DLD1 (cell line): ENCODE results near the gene SRPK2.
"Not testable (repeated sequence)": the region's sequence is repeated elsewhere in the genome, so short reads cannot be mapped to it uniquely, and the experiment has no call there.

Experiments used
- in situ Hi-C: cut with HindIII; loops from 2 replicates; pipeline ENCODE4 v1.10.0; 2017; ENCODE audit warnings: low sequenced_read_pairs

SRPK2 gene

GRCh38 chr7:105388356-105389087, at the start of gene SRPK2:
Gene SRPK2, minus strand, starts transcription at chr7:105388921.
- in situ Hi-C loops = no loop called here

DNA sequence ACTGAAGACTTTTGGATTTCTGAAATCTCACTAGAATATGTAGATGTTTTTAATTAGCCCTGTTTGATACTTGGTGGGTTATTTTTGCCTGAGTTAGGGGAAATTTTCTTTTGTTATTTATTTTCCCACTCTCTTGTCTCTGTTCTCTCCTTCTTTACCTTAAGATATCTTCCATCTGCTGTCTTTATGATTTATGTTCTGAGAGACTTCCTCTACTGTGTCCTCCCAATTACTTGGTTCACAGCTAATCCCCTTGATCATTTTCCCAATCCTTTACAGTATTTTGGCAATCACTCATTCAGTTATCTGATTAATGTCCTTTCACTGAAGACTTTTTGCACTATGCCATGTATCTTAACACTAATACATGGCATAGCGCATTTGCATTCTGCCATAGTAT, 49.5 kb upstream of the SRPK2 start:
- in situ Hi-C loops = no loop called here

DNA sequence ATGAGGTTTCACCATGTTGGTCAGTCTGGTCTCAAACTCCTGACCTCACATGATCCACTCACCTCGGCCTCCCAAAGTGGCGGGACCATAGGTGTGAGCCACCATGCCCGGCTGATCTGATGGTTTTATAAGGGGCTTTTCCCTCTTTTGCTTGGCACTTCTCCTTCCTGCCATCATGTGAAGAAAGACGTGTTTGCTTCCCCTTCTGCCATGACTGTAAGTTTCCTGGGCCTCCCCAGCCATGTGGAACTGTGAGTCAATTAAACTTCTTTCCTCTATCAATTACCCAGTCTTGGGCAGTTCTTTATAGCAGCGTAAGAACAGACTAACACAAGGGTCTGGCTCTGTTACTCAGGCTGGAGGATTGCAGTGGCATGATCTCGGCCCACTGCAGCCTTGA, 48.6 kb upstream of the SRPK2 start:
- in situ Hi-C loops = not testable (repeated sequence)

GRCh38 chr7:105429746-105430612, 41.3 kb upstream of the SRPK2 start:
- in situ Hi-C loops = no loop called here

DNA sequence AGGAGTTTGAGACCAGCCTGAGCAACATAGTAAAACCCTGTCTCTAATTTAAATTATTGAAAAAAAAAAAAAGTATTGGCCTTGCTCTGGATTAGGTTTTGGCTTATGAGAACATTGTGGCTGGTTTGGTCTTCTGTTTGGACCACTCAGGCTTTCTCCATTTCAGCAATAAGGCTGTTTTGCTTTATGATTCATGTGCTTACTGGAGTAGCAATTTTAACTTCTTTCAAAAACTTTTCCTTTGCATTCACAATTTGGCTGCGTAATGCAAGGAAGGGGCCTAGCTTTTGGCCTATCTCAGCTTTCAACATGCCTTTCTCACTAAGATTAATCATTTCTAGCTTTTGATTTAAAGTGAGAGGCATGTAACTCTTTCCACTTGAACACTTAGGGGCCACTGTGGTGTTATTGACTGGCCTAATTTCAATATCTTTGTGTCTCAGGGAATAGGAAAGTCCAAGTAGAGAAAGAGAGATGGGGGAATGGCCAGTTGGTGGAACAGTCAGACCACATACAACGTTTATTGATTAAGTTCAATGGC, 38.0 kb upstream of the SRPK2 start:
- in situ Hi-C loops = no loop called here

DNA sequence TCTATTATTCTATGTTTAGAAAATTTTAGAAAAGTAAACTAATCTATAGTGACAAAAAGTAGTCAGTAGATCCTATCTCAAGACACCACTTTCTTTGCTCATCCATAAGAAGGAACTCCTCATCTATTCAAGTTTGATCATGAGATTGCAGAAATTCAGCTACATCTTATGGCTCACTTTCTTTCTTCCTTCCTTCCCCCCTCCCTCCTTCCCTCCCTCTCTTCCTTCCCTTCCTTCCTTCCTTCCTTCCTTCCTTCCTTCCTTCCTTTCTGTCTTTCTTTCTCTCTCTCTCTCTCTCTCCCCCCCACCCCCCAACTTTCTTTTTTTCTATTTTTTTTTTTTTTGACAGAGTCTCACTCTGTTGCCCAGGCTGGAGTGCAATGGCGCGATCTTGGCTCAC, 35.3 kb upstream of the SRPK2 start:
- in situ Hi-C loops = no loop called here

GRCh38 chr7:105413887-105414437, 25.2 kb upstream of the SRPK2 start:
- in situ Hi-C loops = no loop called here

DNA sequence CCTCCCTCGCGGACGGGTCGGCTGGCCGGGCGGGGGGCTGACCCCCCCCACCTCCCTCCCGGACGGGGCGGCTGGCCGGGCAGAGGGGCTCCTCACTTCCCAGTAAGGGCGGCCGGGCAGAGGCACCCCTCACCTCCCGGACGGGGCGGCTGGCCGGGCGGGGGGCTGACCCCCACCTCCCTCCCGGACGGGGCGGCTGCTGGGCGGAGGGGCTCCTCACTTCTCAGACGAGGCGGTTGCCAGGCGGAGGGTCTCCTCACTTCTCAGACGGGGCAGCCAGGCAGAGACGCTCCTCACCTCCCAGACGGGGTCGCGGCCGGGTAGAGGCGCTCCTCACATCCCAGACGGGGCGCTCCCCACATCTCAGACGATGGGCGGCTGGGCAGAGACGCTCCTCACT, 22.1 kb upstream of the SRPK2 start:
- in situ Hi-C loops = not testable (repeated sequence)

GRCh38 chr7:105409775-105410174, 21.1 kb upstream of the SRPK2 start:
- in situ Hi-C loops = not testable (repeated sequence)

GRCh38 chr7:105408791-105409410, 20.2 kb upstream of the SRPK2 start:
- in situ Hi-C loops = no loop called here

DNA sequence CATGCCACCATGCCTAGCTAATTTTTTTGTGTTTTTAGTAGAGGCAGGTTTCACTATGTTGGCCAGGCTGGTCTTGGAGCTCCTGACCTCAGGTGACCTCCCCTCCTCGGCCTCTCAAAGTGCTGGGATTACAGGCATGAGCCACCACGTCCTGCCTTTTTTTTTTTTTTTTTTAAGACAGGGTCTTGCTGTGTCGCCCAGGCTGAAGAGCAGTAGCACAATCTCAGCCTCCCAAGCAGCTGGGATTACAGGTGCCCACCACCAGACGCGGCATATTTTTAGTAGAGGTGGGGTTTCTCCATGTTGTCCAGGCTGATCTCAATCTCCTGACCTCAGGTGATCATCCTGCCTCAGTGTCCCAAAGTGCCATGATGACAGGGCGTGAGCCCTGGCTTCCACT, 14.4 kb upstream of the SRPK2 start:
- in situ Hi-C loops = no loop called here

DNA sequence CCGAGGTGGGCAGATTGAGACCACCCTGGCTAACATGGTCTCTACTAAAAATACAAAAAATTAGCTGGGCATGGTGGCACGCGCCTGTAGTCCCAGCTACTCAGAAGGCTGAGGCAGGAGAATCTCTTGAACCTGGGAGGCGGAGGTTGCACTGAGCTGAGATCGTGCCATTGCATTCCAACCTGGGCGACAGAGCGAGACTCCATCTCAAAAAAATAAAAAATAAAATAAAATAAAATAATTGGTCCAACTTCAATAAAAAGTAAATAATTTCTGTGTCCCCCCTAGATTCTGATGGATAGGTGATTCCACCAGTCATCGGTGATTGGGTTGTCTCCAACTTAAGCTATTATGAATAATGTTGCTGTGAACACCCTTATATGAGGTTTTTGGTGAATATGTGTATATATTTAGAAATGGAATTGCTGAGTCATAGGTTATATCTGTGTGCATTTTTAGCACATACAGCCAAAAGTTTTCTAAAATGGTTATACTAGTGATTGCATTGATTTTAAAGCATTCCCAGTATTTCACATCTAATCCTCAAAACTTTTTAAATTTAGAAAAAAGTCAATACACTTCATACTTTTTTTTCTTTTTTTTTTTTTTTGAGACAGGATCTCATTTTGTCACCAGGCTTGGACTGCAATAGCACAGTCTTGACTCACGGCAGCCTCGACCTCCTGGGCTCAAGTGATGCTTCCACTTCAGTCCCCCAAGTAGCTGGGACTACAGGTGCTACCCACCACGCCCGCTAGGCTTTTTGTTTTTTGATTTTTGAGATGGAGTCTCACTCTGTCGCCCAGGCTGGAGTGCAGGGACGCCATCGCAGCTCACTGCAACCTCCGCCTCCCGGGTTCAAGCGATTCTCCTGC, 13.7 kb upstream of the SRPK2 start:
- in situ Hi-C loops = no loop called here

GRCh38 chr7:105399043-105399725, 10.5 kb upstream of the SRPK2 start:
- in situ Hi-C loops = no loop called here

DNA sequence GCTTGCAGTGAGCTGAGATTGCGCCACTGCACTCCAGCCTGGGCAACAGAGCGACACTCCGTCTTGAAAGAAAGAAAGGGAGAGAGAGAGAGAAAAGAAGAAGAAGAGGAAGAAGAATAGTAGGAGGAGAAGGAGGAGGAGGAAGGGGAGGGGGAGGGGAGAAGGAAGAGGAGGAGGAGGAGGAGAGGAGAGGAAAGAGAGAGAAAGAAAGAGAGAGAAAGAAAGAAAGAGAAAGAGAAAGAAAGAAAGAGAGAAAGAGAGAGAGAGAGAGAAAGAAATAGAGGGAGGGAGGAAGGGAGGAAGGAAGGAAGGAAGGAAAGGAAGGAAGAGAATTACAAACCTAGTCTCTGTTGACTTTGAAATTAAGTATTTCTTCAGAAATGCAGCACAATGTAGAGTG, 7.8 kb upstream of the SRPK2 start:
- in situ Hi-C loops = no loop called here

DNA sequence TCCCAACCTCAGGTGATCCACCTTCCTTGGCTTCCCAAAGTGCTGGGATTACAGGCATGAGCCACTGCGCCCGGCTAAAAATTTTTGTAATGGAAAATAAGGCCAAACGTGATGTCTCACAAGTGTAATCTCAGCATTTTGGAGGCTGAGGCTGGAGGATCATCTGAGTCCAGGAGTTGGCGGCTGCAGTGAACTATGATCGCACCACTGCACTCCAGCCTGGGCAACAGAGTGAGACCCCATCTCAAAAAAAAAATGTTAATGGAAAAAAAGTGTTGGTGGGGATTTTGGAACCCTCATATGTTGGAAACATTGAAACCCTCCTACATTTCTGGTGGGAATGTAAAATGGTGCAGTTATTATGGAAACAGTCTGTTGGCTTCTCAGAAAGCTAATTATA, 2.7 kb upstream of the SRPK2 start:
- in situ Hi-C loops = no loop called here

DNA sequence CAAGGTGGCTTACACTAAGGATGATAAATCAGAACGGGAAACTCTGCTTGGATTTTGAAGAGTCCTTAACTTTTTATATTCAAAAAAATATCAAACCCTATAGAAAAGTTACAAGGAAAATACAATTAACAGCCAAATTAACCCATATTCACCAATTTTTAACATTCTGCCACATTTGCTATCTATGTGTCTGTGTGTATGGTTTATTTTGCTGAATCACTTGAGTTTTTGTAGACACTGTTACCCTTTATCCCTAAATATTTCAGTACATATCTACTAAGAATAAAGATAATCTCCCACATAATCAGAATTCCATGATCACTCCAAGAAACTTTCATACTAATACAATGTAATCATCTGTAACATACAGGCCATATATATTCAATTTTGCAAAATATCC, 1.2 kb upstream of the SRPK2 start:
- in situ Hi-C loops = no loop called here

DNA sequence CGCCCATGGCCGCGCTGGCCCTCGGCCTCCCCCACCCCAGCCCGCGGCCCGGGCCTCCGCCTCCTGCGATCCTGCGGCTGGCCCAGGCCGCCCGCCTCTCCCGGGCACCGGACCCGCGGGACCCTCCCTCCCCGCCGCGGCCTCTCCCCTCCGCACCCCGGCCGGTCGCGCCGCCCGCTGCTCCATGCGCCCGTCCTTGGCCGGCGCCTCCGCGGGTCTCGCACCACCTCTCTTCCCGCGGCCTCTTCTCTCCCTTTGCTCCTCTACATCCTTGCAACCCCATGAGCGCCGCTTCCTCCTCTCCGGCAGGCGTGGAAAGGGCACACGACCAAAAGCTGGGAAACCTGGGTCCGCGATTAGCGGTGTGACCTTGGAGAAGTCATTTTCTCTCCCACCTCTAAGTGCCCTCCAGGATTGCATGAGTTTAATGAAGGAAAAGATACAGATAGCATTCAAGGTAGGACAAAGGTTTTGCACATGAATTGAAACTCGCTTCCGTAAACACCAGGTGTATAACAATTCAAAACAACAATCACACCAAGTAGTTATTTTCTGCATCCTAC, 448 bp upstream of the SRPK2 start:
- in situ Hi-C loops = no loop called here

GRCh38 chr7:105387508-105388355, 989 bp downstream of the SRPK2 start:
- in situ Hi-C loops = no loop called here
